Gastrocnemius medialis (tissue), 4 donors: ENCODE results near the gene PTPN4.

ENCODE experiments used
- POLR2A ChIP-seq, 2 donors: fragments of 450-650 bp; IDR thresholded peaks; one replicate each; pipeline ENCODE4 v1.6.1; 2017; ENCODE audit warnings: antibody characterized with exemption in 2 of 2, mild to moderate bottlenecking in 2 of 2, moderate library complexity in 2 of 2
- TF ChIP-seq, protein P1 (sequence below), 5 experiments: fragments of 450-650 bp in 3 of 5; fragments of 200-600 bp in 2 of 5; sonication (generic) in 2 of 5; IDR thresholded peaks in 4 of 5; conservative IDR thresholded peaks in 1 of 5; 1 replicate in 4 of 5; 2 replicates in 1 of 5; pipeline ENCODE4 v1.5.1; 2016 to 2019; ENCODE audit warnings: antibody characterized with exemption in 5 of 5, mild to moderate bottlenecking in 3 of 5, moderate library complexity in 3 of 5

DNA sequence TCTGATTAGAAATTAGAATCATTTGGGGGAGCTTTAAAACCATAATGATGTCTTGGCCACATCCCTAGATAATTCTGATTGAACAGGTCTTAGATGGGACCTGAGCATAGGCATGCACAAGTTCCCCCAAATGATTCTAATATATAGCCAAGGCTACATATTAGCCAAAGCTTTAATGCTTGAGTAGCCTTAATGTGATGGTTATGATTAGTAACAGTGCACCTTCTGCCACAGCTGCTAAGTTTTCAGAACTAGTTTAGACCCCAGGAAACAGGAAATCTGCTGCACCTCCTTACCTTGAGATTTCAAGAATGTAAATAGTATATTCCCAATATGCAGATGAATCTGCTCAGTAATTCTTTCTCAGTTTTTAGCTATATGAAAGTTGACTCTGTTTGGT lies 119.8 kb downstream of the PTPN4 start:
- TF ChIP-seq, protein P1, sequence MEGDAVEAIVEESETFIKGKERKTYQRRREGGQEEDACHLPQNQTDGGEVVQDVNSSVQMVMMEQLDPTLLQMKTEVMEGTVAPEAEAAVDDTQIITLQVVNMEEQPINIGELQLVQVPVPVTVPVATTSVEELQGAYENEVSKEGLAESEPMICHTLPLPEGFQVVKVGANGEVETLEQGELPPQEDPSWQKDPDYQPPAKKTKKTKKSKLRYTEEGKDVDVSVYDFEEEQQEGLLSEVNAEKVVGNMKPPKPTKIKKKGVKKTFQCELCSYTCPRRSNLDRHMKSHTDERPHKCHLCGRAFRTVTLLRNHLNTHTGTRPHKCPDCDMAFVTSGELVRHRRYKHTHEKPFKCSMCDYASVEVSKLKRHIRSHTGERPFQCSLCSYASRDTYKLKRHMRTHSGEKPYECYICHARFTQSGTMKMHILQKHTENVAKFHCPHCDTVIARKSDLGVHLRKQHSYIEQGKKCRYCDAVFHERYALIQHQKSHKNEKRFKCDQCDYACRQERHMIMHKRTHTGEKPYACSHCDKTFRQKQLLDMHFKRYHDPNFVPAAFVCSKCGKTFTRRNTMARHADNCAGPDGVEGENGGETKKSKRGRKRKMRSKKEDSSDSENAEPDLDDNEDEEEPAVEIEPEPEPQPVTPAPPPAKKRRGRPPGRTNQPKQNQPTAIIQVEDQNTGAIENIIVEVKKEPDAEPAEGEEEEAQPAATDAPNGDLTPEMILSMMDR (IDR thresholded peaks at IDR 0.05 in 4 of 5, conservative IDR thresholded peaks at IDR 0.05 in 1 of 5): no peak
- TF ChIP-seq POLR2A (IDR thresholded peaks at IDR 0.05): no peak
